Stomach smooth muscle (tissue), 2 donors: ENCODE data around the gene CANX.

Experiments used
- H3K27ac ChIP-seq: one replicate; pipeline ENCODE4 v1.7.0; 2013; ENCODE audit warnings: mild to moderate bottlenecking, low read length, inconsistent platforms
- H3K27me3 ChIP-seq, 2 donors: one replicate each; pipeline ENCODE4 v1.7.0; 2013; ENCODE audit warnings: low read length in 2 of 2; ENCODE audit not compliant: insufficient read depth in 2 of 2, control insufficient read depth in 1 of 2
- H3K36me3 ChIP-seq, 2 donors: one replicate each; pipeline ENCODE4 v1.7.0; 2013; ENCODE audit warnings: low read length in 2 of 2; ENCODE audit not compliant: control insufficient read depth in 2 of 2, insufficient read depth in 2 of 2
- H3K4me1 ChIP-seq: one replicate; pipeline ENCODE4 v1.7.0; 2013; ENCODE audit warnings: low read length; ENCODE audit not compliant: control insufficient read depth, insufficient read depth
- H3K4me3 ChIP-seq, 2 donors: one replicate each; pipeline ENCODE4 v1.7.0; 2013; ENCODE audit warnings: low read length in 2 of 2
- H3K9ac ChIP-seq, 2 donors: one replicate each; pipeline ENCODE4 v1.7.0; 2013; ENCODE audit warnings: low read length in 2 of 2, mild to moderate bottlenecking in 1 of 2
- H3K9me3 ChIP-seq, 2 donors: one replicate each; pipeline ENCODE4 v1.7.0; 2013; ENCODE audit warnings: low read length in 2 of 2; ENCODE audit not compliant: control insufficient read depth in 2 of 2
- donor health status: healthy.
- donor health status: Pancreatic carcinoma.

Gene CANX

DNA sequence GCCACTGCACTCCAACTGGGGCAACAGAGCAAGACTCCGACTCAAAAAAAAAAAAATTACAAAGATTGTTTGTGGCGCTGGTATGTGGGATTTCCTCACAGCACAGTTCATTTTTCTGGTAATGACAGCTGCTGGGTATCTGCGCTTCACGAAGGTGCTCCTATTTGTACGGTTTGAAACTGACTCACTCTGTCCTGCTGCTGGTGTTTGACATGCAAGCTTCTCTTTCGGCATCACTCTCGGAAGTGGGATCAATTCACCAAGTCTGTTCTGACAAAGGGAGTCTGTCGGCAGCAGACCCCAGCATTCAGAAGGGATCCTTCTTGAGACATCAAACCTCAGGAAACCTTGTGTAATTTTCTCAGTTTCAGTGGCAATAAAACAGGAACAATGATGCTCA is 60.2 kb downstream of the CANX start:
- Histone ChIP-seq H3K27me3 (no peaks in the 10 kb centered on the region), H3K4me3 (no peak overlapping the region), H3K9ac (no peak overlapping the region), H3K36me3 (no peaks in the 10 kb centered on the region), H3K4me1 (peaks cover 36% of the 10 kb centered on the region), H3K27ac (no peak overlapping the region), H3K9me3 (no peaks in the 10 kb centered on the region)

DNA sequence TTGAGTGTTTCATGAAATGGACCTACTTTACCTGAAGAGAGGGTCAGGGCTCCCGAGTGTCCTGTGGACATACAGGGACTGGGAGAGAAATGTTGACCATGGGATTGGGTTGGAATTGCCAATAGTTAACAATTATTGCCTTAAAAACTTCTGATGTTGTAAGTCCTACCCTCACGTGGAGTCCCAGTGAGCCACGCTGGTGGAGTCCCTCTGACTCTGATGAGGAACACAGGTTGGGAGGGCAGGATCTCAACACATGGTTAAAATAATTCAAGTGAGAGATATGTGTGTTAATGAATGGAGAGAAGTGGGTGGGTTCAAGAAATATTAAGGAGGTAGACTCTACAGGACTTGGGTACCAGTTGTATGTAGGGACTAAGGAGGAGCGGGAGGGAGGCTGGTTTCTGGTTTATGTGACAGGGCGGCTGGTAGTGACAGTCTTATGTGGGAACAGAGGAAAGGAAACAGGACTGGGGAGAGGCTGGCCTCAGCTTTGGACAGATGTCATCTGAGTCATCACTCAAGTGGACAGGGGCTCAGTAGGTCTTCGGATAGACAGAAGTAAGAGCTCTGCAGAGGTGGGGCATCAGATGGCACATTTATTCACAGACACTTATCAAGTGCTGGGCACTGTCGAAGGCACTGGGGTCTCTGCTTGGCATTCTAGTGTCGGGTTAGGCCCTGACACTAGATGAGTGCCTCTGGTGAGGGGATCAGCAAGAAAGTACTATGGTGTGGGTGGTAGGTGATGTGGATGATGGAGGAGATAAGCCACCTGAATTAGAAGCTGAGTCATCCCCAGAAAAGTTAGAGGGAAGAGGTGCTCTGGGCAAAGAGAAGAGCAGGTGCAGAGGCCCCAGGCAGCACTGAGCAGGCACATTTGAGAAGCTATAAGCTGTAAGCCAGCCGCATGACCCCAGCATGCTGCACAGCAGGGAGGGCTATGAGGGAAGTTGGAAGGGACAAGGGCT is 61.1 kb downstream of the CANX start:
- Histone ChIP-seq H3K27ac (no peak overlapping the region), H3K27me3 (no peaks in the 10 kb centered on the region), H3K9me3 (no peaks in the 10 kb centered on the region), H3K9ac (no peak overlapping the region), H3K4me1 (peaks cover 36% of the 10 kb centered on the region), H3K4me3 (no peak overlapping the region), H3K36me3 (no peaks in the 10 kb centered on the region)

DNA sequence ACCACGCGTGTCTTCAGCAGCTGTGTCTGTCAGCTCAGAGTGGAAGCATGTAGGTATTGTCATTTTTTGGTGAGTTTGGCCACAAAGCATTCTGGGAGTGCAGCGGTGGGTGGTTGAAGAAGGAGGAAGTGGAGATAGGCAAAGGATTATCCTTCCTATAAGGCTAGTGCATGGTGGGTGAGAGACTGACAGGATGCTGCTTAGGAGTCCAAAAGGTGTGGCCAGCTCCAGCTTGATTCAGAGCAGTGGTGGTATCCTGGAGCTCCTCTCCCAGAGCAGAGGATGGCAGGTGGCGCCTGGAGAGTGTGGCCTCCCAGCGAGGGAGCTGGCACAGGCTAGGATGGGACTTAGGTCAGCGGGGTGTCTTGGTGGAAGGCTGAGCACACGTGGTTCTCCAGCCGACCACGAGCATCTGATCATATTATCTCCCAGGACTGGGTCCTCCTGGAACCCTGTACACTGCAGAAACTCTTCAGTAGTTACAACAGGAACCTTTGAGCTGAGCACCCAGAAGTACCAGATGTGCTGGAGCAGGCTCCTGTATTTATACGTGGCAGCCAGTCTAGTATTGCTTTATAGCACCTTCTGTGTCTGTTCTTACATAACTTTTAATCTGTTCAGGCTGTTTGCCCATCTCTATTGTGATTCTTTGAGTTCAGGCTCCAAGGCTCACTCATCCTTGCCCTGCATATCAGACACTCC is 63.5 kb downstream of the CANX start:
- H3K27ac ChIP-seq = peak overlapping the region; percentile 49
- peak overlapping the region in 1 of 2 donors; percentile 21 for H3K9ac ChIP-seq
- no peaks in the 10 kb centered on the region for H3K27me3 ChIP-seq
- peaks cover 48% of the 10 kb centered on the region for H3K4me1 ChIP-seq
- no peaks in the 10 kb centered on the region for H3K9me3 ChIP-seq
- peak overlapping the region in 1 of 2 donors; percentile 20 for H3K4me3 ChIP-seq
- peaks cover 14 to 16% of the 10 kb centered on the region in 2 donors for H3K36me3 ChIP-seq

DNA sequence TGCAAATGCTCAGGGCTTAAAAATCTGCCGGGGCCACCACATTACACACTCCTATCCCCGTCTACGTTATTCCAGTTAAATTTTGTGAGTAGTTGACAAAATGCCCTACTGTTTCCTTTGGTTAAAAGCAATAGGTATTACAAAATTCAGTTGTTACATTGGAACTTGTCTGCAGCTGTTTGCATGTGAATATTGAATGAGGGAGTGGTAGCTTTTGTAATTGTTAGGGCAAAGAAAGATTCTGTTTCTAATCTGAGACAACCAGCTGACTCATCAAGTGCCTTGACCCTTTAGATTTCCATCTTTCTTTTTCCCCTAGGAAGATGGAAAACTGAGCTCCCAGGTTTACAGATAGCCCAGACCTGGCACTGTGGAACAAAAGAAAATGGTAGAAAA is 64.0 kb downstream of the CANX start:
- H3K9ac ChIP-seq = no peak overlapping the region
- peaks cover 18 to 19% of the 10 kb centered on the region in 2 donors for H3K36me3 ChIP-seq
- peak overlapping the region; percentile 49 for H3K27ac ChIP-seq
- peak overlapping the region in 1 of 2 donors; percentile 20 for H3K4me3 ChIP-seq
- no peaks in the 10 kb centered on the region for H3K27me3 ChIP-seq
- H3K4me1 ChIP-seq = peaks cover 48% of the 10 kb centered on the region
- H3K9me3 ChIP-seq = no peaks in the 10 kb centered on the region

DNA sequence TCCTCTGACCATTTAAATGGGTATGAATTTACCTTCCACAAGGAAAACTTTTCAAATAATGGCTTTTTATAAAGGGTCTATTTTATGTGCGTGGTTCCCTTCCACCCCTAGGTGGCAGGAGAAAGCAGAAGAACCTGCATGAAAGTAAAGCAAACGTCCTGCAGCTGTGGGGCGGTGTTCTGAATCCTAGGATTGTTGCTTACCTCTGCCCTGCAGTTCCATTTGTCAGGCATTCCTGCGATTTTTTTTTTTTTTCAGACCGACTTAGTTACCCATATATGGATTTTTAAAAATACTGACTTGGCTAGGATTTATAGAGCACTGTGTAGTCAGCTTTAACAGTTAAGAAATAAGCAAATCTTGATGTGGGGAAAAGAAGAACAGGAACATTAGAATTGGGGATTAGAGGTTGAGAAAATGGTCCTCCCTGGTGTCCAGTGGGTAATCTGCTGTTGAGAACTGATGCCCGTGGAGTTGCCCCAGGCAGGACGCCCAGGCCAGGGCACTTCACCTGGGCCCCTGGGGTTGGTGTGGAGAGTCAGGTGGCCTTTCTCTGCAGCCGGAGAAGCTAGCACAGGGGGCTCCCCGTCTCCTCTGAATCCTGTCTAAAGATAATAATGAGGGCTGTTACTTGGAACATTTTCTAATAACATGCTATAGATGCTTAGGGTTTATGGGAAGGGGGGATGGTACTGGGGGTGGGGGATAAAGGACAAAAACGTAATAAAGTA is 64.6 kb downstream of the CANX start:
- H3K4me1 ChIP-seq = peaks cover 48% of the 10 kb centered on the region
- H3K4me3 ChIP-seq = peak overlapping the region in 1 of 2 donors; percentile 8
- H3K27me3 ChIP-seq = no peaks in the 10 kb centered on the region
- peaks cover 18 to 21% of the 10 kb centered on the region in 2 donors for H3K36me3 ChIP-seq
- H3K9ac ChIP-seq = no peak overlapping the region
- no peaks in the 10 kb centered on the region for H3K9me3 ChIP-seq
- H3K27ac ChIP-seq = peak overlapping the region; percentile 41

DNA sequence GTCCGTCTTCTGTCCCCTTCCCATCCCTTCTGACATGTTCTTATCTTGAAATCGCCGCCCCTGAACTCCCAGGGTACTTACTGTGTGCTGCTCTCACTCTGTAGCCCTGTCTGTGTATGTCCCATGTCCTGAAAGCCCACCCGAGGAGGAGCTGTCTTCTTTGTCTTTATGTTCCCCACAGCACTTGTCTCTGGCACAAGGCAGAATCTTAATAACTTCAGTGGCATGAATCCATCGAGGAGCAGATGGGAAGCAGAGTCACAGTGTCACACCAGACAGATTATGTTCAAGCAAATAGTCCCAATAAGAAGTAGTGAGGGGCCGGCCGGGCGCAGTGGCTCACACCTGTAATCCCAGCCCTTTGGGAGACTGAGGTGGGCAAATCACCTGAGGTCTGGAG is 65.3 kb downstream of the CANX start:
- Histone ChIP-seq H3K9me3 (no peaks in the 10 kb centered on the region), H3K27ac (peak overlapping the region; percentile 41), H3K4me1 (peaks cover 48% of the 10 kb centered on the region), H3K36me3 (peaks cover 20 to 28% of the 10 kb centered on the region in 2 donors), H3K9ac (no peak overlapping the region), H3K27me3 (no peaks in the 10 kb centered on the region), H3K4me3 (no peak overlapping the region)

DNA sequence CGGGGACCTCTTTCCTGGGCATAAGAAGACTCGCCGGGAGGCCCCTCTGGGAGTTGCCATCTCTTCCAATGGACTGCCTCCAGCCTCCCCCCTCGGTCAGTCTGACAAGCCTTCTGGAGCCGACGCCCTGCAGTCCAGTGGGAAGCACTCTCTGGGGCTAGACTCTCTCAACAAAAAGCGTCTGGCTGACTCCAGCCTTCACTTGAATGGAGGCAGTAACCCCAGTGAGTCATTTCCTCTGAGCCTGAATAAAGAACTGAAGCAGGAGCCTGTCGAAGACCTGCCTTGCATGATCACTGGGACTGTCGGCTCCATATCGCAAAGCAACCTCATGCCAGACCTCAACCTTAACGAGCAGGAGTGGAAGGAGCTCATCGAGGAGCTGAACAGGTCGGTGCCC is 66.6 kb downstream of the CANX start:
- Histone ChIP-seq H3K27me3 (no peaks in the 10 kb centered on the region), H3K36me3 (peaks cover 28 to 34% of the 10 kb centered on the region in 2 donors), H3K4me3 (no peak overlapping the region), H3K9me3 (no peaks in the 10 kb centered on the region), H3K27ac (no peak overlapping the region), H3K9ac (no peak overlapping the region), H3K4me1 (peaks cover 45% of the 10 kb centered on the region)

DNA sequence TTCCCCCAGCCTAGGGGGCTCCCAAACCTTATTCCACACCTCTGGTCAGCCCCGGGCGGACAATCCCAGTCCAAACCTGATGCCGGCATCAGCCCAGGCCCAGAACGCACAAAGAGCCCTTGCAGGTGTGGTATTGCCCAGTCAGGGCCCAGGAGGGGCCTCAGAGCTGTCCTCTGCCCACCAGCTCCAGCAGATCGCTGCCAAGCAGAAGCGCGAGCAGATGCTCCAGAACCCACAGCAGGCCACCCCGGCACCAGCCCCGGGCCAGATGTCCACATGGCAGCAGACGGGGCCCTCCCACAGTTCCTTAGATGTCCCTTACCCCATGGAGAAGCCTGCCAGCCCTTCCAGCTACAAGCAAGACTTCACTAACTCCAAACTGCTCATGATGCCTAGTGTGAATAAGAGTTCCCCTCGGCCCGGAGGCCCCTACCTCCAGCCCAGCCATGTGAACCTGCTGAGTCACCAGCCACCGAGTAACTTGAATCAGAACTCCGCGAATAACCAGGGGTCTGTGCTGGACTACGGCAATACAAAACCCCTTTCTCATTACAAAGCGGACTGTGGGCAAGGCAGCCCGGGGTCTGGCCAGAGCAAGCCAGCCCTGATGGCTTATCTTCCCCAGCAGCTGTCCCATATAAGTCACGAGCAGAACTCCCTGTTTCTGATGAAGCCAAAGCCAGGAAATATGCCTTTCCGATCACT is 67.4 kb downstream of the CANX start:
- Histone ChIP-seq H3K9me3 (no peaks in the 10 kb centered on the region), H3K4me3 (no peak overlapping the region), H3K27ac (peak overlapping the region; percentile 11), H3K36me3 (peaks cover 35 to 42% of the 10 kb centered on the region in 2 donors), H3K27me3 (no peaks in the 10 kb centered on the region), H3K4me1 (peaks cover 44% of the 10 kb centered on the region), H3K9ac (no peak overlapping the region)

DNA sequence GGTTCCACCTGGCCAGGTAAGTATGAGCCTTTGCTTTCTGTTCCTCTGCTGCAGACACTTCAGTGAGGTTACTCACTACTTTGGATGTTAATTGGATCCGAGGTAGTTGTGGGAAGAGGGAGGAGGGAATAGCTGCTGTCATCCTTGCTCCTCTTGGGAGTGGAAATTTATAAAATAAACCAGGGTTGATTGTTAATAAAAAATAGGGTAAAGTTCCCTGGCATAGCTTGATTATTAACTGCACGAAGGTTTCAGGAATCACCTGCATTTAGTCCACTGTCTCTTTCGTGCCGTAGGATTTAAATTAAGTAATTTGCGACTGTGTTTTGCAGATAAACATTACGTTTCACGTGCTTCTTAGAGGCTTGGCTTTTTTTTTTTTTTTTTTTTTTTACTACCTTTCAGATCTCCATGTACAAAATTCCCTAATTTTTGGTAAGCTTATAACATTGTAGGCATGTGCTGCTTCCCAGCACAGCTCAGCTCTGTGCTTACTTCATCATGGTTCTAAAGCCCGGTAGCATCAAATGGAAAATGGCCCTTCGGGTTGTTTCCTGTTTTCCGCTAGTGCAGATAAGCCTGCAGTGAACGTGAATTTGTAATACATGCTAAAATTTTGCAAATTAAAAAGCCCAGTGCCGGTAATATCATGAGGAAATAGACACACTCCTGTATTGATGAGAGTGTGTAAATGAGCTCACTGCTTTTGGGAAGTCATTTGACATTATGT is 68.1 kb downstream of the CANX start:
- H3K27ac ChIP-seq = peak overlapping the region; percentile 11
- H3K36me3 ChIP-seq = peaks cover 42 to 49% of the 10 kb centered on the region in 2 donors
- H3K4me1 ChIP-seq = peaks cover 40% of the 10 kb centered on the region
- no peaks in the 10 kb centered on the region for H3K27me3 ChIP-seq
- no peak overlapping the region for H3K9ac ChIP-seq
- H3K4me3 ChIP-seq = no peak overlapping the region
- H3K9me3 ChIP-seq = no peaks in the 10 kb centered on the region
